NCI-H2196 (cell line): ENCODE data around the gene MIER1.
A peak's percentile ranks its signal among the peaks of the same experiment; 100 is the strongest.
"Not testable (repeated sequence)": the region's sequence is repeated elsewhere in the genome, so short reads cannot be mapped to it uniquely, and the experiment has no call there.

ENCODE experiments used
- DNase-seq: peaks from one replicate; lab custom pipeline; 2025; ENCODE audit not compliant: unreplicated experiment; lab: John Stamatoyannopoulos, UW

The MIER1 gene

DNA sequence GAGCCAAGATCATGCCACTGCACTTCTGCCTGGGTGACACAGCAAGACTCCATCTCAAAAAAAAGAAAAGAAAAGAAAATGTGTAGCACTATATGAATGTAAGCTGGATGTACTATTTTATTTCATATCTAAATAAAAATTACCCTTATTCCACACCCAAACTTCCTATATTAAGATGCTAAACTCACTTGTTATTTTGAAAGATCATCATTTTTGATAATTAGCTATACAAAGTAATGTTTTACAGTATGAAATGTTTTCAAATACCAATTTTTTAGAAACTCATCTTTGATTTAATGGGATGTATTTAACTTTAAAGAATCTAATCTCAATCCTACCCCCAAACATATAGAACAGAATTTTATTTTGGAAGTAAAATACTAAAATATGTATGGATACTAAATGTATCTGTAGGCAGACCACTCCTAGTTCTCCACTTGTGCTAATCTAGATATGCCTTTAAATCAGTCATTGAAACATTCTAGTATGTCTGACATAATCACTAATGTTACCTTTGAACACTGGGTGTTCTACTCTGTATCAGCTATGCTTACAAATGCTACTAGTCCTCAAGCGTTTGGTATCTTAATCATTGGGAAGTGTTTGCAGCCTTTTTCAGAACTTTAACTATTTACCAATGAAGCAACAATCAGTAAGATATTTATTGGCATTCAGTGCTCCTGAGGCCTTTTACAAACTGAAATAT, 12.9 kb downstream of the MIER1 start:
- DNase-seq = no peak

DNA sequence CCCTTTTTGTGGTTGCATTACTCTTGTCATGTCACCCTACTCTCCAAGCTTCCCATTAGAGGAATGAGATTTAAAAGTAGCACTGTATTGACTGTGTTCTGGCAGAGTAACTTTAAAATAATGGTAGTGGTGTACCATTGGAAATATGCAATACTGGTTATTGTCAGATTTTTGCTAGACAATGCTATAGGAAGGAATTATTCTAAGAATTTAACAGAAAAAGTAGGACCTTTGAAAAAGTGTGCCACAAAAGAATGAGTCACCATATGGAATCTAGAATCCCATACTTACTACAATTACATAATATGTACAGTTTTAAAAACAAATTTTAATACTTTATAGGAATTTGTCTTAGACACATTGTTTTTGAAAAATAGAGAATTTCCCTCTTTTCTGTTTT, 13.8 kb downstream of the MIER1 start:
- no peak for DNase-seq

DNA sequence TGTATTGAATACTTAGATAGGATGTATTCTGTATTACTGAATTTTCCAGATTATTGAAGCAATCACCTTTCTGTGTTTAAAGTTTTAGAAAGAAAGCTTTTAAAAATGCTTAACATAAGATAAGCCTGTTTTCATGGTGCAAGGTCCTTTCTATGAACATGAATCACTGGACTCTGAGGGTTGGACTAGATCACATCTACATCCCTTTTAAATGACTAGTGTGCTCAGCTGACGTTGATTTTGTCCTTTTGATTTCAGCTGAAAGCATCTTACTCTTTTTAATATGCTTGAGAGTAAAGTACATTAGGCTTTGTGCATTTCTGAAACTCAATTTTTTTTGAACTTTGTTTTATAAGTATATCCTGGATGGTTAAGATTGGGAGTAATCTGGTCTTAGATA, 16.2 kb downstream of the MIER1 start:
- DNase-seq = no peak

DNA sequence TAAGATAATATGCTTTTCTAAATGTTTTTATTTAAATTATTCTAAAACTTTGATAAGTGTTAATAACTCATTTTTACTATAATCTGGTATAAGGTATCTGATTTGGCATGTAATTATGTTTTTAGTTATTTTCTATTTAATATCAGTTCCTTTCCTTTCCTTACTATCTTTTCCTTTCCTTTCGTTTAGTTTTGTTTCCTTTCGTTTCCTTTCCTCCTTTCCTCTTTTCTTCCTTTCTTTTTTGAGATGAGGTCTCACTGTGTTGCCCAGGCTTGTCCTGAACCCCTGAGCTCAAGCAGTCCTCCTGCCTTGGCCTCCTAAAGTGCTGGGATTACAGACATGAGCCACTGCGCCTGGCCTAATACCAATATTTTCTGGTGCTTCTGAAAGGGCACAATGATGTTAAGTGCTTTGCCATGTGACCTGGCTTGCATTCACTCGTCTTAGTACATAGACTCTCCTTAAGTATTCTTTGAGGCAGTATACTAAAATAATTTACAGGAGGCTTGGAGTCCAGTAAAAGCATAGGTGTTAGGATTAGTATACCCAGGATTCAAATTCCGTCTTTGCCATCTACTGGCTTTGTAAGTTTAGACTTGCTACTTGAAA, 18.7 kb downstream of the MIER1 start:
- DNase-seq = no peak

DNA sequence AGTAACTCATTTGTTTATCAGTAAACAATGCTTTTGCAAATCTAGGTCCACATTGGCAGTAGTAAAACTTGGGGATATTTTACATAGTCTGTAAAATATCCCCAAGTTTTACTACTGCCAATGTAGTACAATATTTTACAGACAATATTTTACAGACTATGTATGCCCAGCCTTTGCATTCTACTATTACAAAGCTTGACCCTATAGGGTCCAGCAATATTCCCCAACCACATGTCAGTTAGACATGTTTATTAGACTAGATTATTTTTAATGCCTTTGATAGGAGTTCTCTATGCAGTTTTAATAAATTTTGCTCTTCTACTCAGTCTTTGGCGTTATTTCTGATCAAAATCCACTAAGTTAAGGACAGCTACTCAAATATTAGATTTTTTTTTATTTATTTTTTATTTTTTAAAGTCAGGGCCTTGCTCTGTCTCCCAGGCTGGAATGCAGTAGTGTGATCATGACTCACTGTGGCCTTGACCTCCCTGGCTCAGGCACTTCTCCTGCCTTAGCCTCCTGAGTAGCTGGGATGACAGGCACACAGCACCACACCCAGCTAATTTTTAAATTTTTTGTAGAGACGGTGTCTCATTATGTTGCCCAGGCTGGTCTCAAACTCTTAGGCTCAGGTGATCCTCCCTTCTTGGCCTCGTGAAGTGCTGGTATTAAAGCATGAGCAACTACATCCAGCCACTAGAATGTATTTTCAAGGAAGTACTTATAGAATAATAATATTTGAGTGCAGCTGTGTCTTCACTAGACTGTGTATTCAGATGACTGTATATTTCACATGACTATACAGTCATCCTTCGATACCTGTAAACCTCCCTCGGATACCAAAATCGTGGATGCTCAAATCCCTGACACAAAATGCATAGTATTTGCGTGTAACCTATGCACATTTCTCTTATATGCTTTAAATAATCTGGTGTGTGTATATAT, 19.8 kb downstream of the MIER1 start:
- no peak for DNase-seq

DNA sequence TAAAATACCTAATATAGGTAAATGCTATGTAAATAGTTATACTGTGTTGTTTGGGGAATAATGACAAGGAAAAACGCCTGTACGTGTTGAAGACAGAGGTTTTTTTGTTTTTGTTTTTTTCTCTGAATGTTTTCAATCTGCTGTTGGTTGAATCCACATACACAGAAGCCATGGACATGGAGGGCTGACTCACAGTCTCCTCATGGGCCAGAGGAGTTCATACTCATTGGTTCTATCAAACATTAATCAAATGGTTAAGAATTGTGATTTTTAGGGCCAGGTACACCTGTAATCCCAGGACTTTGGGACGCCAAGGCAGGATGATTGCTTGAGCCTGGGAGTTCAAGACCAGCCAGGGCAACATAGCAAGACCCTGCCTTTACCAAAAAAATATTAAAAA, 20.5 kb downstream of the MIER1 start:
- no peak for DNase-seq

DNA sequence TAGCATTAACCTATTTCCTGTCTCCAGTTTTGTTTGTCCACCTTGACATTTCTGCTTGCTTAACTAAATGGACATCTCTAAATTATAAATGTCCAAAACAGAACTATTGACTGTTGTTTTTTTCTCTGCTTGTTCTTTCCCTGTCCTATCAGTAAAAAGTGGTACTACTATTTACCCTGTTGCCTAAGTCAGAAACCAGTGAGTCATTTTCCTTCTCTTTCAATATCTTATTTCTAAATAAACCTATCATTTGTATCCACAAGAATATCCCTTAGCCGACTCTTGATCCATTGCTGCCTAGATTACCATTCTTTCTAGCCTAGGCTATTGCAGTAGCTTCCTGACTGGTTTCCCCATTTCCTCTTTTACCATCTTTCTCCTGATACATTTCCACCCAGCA, 22.5 kb downstream of the MIER1 start:
- no peak for DNase-seq

DNA sequence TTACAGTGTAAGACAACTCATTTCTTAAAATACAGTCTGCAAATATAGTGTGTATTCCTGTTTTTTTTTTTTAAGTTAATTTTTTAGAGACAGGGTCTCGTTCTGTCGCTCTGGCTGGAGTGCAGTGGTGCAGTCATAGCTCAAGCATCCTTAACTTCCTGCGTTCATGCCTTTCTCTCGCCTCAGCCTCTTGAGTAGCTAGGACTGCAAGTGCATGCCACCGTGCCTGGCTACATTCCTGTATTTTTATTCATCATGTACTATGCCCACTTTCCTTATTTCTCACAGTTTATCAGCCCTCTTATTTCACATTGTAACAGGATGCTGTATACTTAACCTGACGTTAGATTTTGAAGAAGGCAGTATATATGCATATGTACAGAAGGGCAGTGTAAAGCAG, 26.7 kb downstream of the MIER1 start:
- no peak for DNase-seq

DNA sequence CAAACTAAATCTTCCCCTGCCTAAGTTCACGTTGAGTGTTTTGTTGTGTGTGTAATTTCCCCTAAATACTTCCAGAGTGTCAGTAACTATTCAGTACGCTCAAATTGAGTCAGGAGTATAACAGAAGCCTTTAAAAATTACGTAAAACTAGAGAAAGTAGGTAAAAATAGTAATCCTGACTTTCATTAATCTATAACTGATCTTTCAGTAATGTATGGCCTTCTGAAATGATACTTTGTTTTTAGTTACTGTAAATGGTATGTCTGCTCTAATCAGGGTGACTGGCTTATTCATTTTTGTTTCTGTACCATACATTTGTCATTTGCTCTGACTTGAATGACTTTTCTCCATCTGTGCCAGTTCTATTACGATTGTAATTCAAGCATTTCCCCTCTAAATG, 29.4 kb downstream of the MIER1 start:
- no peak for DNase-seq

DNA sequence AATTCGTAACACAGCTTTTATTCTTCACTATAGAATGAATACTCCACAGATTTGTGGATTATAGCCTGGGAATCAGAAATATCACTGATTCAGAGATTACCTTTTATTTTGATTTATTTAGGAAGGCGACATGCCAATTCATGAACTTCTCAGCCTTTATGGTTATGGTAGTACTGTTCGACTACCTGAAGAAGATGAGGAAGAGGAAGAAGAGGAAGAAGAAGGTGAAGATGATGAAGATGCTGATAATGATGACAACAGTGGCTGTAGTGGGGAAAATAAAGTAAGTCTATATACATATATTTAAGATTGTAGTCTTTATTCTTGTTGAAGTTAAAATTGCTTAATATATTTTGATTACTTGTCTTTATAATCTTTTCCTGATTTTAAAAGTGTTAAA, 33.1 kb downstream of the MIER1 start:
- no peak for DNase-seq

DNA sequence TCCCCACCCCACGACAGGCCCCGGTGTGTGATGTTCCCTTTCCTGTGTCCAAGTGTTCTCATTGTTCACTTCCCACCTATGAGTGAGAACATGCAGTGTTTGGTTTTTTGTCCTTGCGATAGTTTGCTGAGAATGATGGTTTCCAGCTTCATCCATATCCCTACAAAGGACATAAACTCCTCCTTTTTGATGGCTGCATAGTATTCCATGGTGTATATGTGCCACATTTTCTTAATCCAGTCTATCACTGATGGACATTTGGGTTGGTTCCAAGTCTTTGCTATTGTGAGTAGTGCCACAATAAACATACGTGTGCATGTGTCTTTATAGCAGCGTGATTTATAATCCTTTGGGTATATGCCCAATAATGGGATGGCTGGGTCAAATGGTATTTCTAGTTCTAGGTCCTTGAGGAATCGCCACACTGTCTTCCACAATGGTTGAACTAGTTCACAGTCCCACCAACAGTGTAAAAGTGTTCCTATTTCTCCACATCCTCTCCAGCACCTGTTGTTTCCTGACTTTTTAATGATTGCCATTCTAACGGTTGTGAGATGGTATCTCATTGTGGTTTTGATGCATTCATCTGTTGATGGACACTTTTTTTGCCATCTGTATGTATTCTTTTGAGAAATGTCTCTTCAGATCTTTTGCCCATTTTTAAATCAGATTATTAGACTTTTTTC, 41.5 kb downstream of the MIER1 start:
- DNase-seq = not testable (repeated sequence)

DNA sequence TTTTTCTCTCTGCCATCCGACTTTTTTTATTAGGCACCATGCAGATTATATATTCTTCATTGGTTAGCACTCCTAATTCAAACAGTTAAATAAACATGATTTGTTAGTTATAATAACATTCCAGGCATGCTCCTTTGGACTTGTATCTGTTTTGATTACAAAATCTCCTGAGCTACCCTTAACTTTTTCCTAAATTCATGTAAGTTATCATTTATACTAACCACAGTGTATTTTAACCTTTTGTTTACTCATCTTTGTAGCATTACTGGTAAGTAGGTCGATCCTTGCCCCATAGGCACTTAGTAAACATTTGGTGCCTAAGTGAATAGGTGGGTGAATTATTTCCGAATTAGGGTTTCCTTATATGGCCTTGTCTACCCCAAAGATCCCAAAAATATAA, 43.8 kb downstream of the MIER1 start:
- DNase-seq = no peak

DNA sequence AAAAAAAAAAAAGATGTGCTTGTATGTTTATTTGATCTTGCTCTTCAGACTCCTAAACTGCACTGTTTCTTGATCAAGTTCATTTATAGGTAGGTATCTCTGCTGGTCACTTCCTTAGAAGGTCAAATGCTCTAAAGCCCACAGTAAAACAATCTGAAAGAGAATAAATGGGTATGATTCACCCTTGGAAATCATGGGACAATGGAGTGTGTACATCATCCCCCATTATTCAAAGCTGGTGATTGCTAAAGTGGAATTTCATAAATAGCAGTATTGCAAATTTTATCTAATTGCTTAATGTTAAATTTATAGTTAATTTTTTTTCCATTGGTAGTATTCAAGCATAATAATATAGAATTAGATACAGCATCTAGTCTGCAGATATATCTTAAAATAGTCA, 53.4 kb downstream of the MIER1 start:
- no peak for DNase-seq

DNA sequence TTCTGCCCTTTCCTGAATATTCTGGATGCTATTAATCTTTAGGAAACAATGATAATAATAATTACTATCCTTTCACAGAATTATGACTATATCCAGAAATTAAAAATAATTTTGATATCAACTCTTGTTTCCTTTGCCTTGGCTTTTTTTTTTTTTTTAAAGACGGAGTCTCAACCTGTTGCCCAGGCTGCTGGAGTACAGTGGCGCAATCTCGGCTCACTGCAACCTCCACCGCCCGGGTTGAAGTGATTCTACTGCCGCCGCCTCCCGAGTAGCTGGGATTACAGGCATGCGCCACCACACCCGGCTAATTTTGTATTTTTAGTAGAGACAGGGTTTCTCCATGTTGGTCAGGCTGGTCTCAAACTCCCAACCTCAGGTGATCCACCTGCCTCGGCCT, 54.8 kb downstream of the MIER1 start:
- not testable (repeated sequence) for DNase-seq

DNA sequence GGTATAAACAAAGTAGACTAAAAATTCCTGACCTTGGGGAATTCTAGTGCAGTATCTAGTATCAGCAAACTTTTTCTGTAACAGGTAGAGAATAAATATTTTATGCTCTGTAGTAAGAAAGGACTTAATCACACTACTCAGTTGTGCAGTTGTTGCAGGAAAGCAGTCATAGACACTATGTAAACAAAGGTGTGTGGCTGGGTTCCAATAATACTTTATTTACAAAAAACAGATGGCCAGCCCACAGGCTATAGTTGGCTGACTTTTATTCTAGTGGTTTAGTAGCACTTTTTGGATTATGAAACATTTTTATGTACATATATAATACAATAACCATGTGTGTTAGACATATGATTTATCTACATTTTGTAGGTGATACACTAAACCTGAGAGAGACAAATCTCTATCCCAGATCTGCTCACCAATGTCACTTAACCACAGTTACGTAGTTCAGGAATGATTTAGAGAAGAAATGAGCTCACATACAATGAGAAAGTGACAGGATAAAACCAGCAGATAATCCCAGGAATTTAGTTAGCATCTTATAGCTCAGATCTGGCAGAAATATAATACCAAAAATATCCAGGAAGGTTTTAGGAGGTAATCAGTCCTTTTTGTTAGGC, 56.1 kb downstream of the MIER1 start:
- peak; percentile 65 for DNase-seq

DNA sequence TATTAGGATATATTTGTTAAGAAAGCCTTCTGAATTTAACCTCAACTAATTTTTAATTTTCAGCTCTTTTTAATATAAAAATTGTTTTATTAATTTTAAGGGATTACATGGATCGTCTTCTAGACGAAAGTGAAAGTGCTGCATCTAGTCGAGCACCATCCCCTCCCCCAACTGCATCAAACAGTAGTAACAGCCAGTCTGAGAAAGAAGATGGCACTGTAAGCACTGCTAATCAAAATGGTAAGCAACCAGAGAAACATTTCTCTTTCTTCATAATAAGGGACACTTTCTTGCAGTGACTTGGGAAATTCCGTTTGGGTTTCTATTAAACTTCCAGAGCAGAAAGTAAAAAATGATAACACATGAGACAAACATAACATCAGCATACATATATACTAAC, 56.9 kb downstream of the MIER1 start:
- peak; percentile 15 for DNase-seq

DNA sequence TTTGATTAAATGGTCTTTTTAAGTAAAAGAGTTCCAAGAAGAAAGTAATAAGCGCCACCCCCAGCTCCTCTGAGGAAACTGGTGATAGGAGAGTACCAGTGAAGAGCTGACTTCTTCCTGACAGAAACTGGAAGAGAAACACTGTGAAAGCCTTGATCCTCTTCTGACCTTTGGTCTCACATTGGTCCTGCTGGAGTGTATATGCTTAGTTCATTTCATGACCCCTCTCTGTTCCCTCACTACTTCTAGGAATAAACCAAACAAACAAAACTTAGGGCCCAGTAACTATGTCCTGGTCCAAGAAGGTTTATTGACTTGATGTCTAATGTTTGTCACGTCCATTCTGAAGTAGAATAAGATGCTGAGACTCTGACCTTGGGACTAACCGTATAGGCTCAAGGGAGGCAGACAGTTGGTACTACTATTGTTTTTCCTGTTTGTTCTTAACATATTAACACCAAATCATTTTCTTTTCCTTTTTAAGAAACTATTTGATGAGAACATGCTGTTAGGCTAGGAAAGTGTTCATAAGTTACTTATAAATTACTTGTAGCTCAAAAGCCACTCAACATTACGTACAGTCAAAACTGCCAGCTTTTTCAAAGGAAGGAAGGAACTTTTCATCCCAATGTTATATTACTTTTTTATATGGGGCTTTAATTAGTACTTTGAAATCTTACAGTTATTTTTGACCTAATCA, 57.9 kb downstream of the MIER1 start:
- no peak for DNase-seq

DNA sequence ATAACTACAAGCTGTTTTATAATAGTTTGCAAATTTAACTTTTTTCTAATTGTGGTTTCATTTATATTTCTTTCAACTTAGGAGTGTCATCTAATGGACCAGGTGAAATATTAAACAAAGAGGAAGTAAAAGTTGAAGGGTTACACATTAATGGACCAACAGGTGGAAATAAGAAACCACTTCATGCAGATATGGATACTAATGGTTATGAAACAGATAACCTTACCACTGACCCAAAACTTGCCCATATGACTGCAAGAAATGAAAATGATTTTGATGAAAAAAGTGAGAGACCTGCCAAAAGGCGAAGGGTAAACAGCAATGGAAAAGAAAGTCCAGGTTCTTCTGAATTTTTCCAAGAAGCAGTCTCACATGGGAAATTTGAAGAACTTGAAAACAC, 59.7 kb downstream of the MIER1 start:
- no peak for DNase-seq

DNA sequence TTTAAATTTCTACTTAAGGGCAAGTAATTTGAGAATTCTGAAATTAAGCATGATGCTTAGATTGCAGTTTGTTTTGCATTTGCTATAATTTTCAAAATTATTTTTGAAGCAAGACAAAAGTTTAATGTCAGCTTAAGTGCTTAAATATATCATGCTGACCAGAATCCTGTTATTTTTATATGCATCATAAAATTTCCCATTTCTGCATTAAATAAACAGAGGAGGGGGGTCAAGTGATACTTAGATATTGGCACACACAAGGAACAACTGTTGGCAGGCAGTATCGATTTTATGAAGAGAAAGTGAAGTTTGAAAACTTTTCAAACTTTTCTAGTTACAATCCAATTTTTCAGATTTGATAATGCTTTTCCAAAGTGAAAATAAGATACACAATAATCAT, 61.0 kb downstream of the MIER1 start:
- DNase-seq = no peak

DNA sequence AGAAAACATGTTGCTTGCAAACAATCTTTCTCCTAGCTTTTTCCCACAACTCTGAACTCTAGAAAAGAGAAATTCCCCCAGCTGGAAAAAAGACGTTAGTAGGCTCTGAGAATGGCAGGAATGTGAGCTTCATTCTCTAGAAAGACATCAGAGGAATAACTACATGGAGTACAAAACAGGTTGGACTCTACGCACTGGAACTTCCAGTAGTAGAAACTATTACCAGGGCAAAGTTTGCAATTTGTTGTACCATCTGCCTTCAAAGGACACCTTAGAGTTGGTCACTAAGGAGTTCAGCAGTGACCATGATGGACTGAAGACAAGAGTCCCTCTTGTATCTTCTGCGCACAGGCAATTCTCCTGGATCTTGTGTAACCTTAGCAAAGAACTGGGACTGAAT, 68.3 kb downstream of the MIER1 start:
- DNase-seq = no peak
